IMR-90 (cell line): Measurements from ENCODE around the gene PDZD8.

Experiments
- CEBPB ChIP-seq: IDR thresholded peaks from 2 replicates; pipeline ENCODE4 v1.6.1; 2012; ENCODE audit warnings: low read depth, low read length, improper control_type of control experiment
- CHD1 ChIP-seq: IDR thresholded peaks from 2 replicates; pipeline ENCODE4 v1.6.1; 2012; ENCODE audit warnings: low read depth, low read length, improper control_type of control experiment
- MAFK ChIP-seq: IDR thresholded peaks from 2 replicates; pipeline ENCODE4 v1.6.1; 2012; ENCODE audit warnings: low read depth, low read length, improper control_type of control experiment
- POLR2A ChIP-seq: IDR thresholded peaks from 2 replicates; pipeline ENCODE4 v1.6.1; 2012; ENCODE audit warnings: mild to moderate bottlenecking, low read depth, low read length
- TF ChIP-seq, protein P1 (sequence below): conservative IDR thresholded peaks from 2 replicates; pipeline ENCODE4 v1.5.1; 2012; ENCODE audit warnings: mild to moderate bottlenecking, low read depth, low read length, improper control_type of control experiment

- TF ChIP-seq POLR2A (no peak), CHD1 (no peak), CEBPB (no peak), MAFK (no peak)
- TF ChIP-seq, protein P1, sequence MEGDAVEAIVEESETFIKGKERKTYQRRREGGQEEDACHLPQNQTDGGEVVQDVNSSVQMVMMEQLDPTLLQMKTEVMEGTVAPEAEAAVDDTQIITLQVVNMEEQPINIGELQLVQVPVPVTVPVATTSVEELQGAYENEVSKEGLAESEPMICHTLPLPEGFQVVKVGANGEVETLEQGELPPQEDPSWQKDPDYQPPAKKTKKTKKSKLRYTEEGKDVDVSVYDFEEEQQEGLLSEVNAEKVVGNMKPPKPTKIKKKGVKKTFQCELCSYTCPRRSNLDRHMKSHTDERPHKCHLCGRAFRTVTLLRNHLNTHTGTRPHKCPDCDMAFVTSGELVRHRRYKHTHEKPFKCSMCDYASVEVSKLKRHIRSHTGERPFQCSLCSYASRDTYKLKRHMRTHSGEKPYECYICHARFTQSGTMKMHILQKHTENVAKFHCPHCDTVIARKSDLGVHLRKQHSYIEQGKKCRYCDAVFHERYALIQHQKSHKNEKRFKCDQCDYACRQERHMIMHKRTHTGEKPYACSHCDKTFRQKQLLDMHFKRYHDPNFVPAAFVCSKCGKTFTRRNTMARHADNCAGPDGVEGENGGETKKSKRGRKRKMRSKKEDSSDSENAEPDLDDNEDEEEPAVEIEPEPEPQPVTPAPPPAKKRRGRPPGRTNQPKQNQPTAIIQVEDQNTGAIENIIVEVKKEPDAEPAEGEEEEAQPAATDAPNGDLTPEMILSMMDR = no peak
Observed at GRCh38 chr10:117355072-117355471, 20.2 kb downstream of the PDZD8 start.
